Effector CD8-positive, alpha-beta T cell (primary cell): ENCODE data around the gene CTNNA2.

Experiments
- DNase-seq: peaks from one replicate; lab custom pipeline; 2025; lab: John Stamatoyannopoulos, UW

CTNNA2 gene

DNA sequence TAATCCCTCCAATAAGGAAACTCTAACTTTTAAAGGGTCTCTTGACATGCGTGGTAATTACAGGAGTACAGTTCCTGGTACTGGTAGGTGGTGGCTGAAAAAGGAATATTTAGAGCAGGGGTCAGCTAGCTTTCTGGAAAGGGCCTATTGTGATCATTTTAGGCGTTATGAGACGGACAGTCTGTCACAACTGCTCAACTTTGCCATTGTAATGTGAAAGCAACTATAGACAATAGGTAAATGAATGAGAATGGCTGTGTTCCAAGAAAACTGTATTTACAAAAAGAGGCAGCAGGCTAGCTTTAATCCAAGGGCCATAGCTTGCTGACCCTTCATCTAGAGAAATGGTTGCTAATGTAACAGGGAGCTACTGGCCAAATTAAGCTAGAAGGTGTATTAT lies 969.4 kb downstream of the CTNNA2 start:
- DNase-seq = no peak

DNA sequence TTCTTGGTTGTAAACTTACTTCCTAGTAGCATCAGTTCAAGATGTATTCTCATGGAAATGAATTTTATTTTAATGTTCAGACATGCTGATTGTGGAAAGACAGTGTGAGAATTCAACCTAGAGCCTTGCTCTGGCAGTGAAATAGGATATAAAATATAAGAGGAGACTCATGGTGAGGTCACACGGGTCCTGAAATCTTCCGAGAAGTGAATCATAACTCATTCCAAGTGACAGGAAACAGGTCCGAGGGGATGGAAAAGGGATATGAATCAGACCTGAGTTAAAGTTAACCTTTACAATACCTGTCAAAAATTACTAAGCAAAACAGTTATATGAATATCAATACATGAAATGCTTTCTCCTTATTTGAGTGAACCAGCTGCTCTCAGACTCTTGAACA lies 976.9 kb downstream of the CTNNA2 start:
- no peak for DNase-seq

DNA sequence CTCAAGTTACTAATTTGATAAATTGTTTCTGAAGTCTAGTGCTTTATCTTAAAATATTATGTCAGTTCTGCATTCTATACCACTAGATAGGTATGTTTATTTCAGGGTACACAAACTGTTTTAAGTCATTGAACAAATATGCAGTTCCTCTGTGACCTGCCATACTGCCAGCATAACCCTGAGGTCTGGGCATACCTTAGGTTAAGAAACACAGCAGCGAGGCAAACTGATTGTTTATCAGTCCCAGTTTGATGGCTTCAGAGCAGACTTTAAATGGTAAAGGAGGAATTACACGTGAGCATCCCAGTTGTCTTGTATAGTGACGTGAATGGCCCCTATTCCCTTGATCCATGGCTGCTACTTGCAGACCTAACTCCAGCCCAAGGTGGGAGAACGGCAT lies 978.1 kb downstream of the CTNNA2 start:
- DNase-seq = no peak

DNA sequence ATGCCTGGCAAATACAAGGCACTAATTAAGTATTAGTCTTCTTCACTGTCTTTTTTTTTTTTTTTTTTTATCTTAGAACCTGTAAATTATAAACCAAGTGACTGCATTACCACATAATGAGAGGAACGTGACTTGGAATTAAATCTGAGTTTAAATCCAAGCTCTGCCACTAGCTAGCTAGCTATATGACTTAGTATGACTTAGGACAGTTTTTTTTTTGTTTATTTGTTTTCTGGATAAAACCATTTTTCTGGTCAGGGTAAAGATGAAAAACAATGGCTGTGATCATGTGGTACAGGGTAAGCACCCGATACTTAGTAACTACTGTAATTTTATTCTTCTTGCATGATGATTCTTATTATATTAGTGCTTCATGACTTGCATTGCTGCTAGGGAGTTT lies 983.5 kb downstream of the CTNNA2 start:
- no peak for DNase-seq

DNA sequence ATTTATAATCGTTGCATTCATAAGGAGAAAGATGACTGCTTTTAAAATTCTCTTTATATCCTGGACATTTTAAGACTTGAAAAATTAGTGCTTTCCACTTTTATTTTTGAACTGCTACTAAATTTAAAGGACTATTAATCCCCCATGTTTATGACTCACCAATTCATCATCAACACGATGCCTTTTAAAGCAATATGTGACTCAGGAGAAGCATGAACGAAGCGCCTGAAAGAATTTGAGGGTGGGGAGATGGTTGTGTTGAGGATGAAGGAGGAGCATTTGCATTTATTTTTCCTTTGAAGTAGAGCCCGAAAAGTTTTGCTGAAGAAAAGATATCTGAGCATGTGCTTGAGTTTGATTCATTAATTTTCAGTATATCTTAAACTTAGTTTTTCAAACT lies 983.9 kb downstream of the CTNNA2 start:
- DNase-seq = no peak

DNA sequence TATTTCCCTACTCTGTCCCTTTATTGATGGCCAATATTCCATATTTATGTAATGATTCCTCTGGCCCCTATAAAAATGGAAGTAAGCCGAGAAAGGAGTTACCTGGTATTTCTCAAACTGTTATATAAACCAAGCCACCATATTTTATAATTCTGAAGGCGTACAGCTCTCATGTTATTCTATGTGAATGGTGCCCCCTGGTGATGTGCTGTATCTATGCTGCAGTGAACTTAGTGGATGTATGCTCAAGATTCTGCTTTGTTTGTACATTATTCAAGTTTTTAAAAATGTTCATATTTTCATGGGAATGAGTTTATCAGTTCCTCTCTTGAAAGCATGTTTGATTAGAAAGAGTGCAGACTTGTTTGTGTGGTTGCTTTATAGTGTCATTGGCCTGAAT lies 986.2 kb downstream of the CTNNA2 start:
- DNase-seq = no peak

DNA sequence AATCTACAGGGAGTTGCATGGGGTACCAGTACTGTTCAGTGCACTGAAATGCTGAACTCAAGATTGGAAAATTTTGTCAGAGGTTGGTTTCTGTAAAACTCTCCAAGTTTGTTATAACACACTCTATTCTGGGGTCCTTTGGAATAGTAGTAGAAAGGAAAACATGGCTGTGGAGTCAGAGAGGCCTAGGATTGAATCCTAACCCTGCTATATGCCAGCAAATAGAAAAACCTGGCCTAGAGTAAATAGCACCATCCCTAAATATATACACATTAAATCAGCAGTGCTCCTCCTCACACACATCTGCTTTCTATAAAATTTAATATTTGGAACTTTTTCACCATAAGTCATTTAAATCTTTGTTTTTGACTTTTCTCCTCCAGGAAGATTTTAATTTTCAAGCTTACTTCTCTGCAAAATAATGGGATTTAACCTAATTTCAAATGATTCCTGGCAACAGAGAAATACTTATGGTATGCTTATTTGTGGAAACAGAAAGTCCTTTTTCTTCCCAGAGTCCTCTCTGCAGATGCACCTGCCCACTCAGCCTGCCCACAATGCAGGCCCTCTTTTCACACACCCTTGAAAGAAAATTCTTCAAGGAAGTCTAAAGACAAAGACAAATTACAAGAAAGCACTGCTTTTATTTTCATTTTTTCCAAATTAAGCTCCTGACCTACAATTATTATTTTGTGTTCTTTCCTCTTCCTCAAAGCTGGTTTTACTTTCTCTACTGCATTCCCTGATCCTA lies 989.2 kb downstream of the CTNNA2 start:
- no peak for DNase-seq

DNA sequence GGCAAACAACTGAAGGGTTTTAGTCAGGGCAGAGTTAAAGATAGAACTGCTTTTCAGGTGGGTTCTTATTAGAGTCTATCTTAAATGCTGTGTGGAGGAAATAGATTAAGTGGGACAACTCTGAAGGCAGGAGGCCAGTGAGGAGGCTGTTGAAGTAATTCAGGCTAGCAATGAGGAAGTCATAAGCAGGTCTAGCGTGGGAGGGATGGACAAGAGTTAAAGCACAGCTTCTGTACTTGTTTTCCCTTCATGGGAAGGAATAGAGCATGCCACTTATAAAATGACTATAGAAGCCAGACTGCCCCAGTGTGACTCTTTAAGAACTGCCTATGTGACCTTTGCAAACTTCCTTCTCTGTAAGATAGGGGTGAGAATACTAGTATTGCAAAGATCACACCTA lies 993.7 kb downstream of the CTNNA2 start:
- DNase-seq = no peak

DNA sequence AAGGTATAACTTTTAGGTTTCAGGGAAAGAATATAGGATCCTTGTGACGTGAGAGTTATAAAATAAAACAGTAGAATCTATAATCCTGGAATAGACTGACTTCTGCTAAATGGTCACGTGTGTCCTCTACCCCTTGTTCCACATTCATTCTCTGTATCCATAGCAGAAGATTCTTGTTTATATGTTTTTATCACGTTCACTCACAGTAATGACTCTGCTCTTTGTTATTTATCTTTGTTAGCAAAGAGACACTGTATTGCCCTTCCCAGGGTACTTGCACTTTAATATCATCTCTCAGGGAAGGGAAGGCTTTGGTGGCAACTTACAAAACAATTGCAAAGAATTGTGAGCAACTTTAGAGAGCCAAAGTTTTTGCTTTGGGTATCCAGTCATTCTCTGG lies 997.9 kb downstream of the CTNNA2 start:
- DNase-seq = no peak

DNA sequence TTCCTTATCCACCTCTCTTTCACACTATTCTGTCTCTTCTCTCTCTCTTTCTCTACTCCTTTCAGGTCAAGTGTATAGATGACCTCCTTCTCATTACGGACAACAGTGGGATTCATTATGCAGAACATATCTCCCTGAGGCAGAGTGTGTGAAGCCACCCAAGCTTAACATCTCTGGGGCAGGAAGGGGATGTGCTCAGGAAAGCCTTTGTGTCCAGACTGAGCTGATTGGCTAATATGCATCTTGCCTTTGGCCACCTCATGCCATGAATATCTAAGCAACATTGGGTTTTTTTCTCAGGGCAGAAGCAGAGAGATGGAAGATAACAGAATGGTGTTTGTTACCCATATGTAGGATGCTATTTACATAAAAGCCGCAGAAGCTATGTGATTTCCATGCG lies 1003.1 kb downstream of the CTNNA2 start:
- no peak for DNase-seq

DNA sequence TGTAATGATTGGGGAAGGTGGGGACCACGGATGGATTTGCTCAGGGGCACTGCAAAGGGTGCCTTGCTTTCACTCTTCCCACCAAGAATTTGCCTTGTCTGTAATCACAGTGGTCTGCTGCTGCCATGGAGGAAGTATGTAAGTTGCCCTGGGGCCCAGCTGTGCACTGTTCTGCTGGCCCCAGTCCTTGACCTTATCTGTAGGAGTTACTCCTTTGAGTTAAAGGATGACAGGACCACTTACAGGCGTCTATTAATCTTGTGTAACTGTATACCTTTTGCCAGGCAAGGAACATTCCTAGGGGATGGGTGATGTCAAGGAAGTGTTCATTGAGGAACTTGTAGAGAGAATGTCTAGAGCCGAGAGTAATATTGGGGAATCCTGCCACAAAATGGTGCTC lies 1004.5 kb downstream of the CTNNA2 start:
- DNase-seq = no peak

DNA sequence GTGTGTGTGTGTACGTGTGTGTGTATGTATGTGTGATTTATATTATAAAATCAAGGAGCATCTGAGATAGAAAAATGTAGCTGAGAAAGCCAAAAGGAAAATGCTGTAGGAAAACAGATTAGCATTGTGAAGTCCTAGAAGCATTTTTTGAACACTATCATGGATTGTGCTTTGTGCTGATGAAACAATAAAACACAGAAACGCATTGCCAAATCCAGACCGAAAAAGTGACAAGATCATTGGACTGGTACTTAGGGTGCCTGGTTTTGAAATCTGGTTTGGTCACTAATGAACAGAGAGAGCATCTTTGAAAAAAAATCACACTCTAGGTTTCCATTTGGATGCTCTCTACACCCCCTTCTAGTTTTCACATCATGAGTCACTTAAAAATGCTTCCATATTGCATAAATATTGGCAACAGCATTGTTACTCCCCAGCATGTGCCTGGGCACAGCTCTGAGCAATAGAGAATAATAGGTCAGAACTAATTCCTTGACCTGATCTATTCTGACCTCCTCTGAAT lies 1006.3 kb downstream of the CTNNA2 start:
- DNase-seq = no peak

DNA sequence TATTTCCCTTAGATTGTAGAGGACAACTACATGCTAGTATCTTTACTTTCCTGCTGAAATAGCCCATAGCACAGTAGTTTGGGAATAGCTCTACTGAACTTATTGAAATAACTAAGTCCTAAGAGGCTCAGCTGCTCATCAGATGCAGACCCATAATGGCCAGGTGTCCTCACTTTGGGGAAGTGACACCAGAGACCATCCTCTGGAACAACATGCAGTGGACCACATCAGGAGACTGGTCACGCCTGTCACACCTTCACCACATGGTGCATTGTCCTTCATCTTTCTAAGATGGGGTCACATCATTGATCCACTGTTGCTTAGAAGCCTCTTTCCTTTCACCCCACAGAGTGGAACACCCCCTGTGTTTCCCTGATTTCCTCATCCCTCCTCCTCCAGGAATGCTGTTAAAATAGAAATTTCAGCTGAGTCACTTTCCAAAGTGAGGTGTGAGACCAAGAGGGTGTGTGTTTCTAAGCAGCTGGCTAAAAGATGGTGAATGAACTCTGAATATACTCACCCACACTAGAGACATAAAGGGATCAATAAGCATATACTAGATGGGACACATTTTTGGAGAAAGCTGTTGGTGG lies 1006.9 kb downstream of the CTNNA2 start:
- DNase-seq = no peak

DNA sequence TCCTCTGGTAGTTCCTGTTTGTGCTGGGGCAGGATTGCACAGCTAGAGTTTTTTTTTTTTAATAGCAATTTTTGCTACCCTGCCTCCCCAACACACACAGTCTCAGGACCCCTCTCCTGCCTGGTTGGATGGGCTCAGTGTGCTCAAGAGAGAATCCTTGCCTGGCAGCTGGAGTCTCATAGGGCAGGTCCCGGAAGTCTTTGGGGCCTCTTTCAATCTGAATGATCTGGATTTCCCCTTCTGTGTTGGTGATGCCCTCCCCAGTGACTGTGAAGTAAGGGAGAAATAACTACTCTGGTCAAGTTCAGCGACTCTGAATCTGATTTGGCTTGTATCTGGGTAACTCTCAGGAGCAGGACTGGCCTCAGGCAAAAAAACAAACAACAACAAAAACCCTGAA lies 1012.3 kb downstream of the CTNNA2 start:
- no peak for DNase-seq

DNA sequence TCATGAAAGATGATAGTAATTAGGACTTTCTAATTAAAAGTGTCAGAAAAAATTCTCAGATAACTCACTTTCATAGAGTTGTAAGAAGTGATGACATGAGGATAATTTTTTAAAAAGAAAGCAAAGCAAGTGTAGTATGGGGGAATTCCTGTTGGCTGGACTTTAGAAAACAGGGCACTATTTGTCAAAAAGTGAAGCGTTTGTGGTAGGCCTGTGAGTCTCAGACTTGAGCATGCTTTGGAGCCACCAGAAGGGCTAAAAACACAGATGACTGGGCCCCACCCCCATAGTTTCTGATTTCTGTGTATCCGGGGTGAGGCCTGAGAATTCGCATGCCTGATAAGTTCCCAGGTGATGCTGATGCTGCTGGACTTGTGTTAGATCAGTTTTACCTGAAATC lies 1014.3 kb downstream of the CTNNA2 start:
- no peak for DNase-seq

DNA sequence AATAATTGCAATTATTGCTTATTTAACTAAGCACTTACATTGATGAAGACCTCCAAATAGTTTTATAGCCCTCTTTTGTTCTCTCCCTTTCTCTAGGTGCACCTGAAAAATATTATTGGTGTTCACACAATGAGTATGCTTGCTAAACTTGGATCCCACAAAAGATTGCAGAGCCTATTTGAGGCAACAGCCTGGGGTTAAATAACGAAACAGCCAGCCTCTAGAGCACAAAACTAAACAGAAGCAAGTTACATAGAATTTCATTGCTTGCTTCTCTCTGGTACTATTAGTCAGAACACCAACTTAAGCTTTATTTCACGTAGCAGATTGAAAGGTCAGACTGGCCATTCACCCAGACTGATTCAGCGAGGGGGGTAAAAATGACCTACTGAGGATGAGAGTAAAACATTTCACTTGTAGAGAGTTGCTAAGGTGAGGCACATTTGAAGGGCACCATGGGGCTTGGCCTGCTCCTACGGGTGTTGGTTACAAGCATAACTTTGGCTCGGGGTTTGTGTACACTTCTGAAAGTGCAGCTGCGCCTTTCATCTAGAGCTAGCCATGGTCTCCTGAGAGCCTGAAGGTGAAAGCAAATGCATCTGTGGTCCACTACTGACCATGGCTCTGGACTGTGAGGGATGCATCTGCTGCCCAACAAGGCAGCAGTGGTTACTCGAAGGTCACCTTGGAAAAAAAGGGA lies 1016.8 kb downstream of the CTNNA2 start:
- DNase-seq = no peak

DNA sequence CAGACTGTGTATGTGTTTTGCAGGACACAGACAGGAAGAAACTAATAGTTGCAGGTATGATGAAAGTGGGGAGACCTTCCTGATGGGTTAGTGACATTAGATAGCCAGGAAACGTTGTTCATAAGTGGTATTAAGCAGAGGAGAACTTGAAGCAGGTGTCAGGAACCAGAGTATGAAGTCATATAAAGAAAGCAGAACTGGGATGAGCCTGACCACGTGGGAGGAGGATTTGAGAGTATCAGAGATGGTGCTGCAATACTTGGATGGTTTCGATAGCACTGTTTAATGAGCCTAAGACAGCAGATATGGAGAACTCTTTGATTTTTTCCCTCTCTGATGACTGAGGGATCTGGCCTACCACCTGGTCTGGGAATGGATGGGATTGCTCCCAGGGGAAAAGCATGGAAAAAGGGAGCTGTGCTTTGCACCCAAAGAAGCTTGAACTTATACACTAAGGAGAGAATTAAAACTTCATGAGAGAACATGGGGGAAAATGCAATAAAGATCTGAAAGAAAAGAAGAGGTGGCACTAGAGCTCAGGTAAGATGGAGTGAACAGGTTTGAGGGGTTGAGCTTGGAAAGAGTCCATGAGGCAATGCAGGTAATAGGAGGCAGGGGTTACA lies 1017.7 kb downstream of the CTNNA2 start:
- DNase-seq = no peak

DNA sequence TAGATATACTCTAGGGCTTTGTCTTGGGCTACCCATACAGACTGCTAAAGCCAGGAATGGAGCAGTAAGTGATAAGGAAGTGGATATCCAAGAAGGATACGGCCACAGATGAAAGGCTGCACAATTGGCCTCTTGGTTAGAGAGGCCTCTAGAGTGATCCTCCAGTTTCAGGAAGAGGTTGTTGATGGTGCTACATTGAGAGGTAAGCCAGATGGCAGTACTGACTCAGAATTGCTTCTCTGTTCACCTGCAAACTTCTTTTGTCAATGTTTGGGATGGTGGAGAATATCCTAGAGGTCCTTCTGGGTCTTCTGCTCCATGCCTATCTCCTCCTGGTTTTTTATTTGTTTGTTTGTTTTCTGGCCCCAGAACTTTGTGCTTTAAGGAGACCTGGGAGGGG lies 1018.5 kb downstream of the CTNNA2 start:
- no peak for DNase-seq

DNA sequence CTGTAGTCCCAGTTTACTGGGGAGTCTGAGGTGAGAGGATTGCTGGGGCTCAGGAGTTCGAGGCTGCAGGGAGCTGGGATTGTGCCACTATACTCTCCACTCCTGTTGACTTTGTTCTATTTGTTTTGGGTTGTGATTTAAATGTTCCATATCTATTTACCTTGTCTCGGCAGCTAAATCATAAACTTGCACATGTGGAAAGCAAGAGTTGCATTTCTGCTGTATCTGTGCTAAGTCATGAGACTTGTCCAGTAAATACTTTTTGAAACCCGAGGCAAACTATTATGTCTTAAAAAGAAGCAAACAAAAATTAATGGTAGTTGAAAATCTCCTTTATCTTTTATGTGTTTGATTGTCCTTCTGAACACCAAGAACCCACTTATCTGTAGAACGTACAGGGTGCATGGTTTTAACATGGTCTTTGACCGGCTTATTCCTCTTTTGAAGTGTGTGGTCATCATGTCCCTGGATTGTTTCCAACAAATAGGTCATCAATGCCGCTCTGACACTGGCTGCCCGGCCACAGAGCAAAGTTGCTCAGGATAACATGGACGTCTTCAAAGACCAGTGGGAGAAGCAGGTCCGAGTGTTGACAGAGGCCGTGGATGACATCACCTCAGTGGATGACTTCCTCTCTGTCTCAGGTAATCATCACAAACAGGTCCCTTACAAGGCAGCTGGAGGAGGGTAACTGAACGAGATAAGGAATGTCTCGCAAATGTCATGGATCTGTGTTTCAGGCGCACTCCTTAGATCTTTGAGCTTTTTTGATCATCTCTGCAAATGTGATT lies 1032.8 kb downstream of the CTNNA2 start:
- DNase-seq = no peak

DNA sequence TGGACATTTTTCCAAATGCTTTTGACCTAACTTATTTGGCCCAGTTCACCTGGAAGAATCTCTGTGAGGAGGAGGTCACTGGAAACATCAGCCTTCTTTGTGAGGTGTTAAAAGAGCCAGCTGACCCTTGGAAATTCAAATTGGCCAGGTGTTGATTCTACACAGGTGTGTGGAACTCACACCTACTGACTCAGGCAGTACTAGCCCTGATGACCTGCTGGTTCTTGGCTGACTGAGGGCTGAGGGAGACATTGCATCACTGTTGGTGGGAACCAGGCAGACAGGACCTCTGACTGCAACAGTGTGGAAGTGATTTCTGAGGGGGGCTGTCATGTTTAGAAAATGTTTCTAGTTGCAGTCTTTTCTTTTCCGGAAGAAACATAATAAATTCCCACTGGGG lies 1033.9 kb downstream of the CTNNA2 start:
- no peak for DNase-seq

DNA sequence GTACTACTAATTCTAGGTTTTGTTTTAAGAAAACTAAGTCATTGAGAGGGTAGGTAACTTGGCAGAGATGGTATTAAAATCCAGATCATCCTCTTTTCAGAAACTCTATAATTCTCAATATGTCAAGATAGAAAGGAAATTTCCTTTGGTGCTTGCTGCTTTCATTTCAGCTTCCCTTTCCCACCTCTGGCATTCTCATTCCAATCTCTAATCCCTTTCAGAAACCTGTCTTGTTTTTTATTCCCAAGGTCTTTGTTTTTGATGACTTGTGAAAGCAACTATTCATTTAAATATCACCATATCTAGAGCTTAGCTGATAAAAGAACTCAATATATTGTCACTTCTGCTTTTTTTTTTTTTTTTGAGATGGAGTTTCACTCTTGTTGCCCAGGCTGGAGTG lies 1034.5 kb downstream of the CTNNA2 start:
- no peak for DNase-seq

DNA sequence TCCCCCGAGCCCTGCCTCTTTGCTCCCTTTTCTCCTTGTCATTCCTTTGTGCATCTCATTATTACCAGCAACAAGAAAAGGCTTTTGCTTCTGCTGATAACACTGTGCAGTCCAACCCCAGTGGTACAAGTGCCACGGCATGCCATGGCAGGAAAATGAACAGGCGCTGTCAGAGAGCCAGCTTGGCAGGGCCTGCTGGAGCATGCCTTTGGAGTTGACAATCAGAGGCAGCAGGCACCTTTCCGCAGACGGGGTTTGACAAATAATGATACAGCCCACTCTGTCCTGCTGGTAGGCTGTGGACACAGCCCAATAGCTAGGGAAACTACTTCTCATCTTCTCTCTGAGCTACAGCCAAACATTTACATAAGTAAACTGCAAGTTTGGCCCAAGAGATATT lies 1035.6 kb downstream of the CTNNA2 start:
- DNase-seq = no peak
